H9 (cell line): Measurements from ENCODE around the gene ZNF304. TPM values are rescaled to one million over a fixed set of nuclear protein-coding genes. Genes with fewer than 3 reads are reported as not detected.

Experiments
- DNase-seq: peaks from one replicate; pipeline ENCODE4 v3.0.0-alpha.2; 2017
- H2AFZ ChIP-seq: one replicate; pipeline ENCODE4 v1.6.1; 2013; ENCODE audit warnings: mild to moderate bottlenecking, low read length, control low read depth, moderate library complexity
- H2AK5ac ChIP-seq: 2 replicates; pipeline ENCODE4 v1.6.1; 2013; ENCODE audit warnings: low read length, control low read depth, mixed read lengths; ENCODE audit not compliant: insufficient read length
- H2BK120ac ChIP-seq: one replicate; pipeline ENCODE4 v1.6.1; 2013; ENCODE audit warnings: low read depth, mild to moderate bottlenecking, low read length, control low read depth, inconsistent platforms; ENCODE audit not compliant: poor library complexity, severe bottlenecking
- H2BK12ac ChIP-seq: 2 replicates; pipeline ENCODE4 v1.6.1; 2013; ENCODE audit warnings: low read length, control low read depth, mixed read lengths, low read depth; ENCODE audit not compliant: insufficient read length
- H2BK15ac ChIP-seq: 2 replicates; pipeline ENCODE4 v1.6.1; 2013; ENCODE audit warnings: low read depth, low read length, control low read depth
- H2BK20ac ChIP-seq: one replicate; pipeline ENCODE4 v1.6.1; 2013; ENCODE audit warnings: low read depth, mild to moderate bottlenecking, low read length, control low read depth, inconsistent platforms; ENCODE audit not compliant: poor library complexity, severe bottlenecking
- H2BK5ac ChIP-seq: 2 replicates; pipeline ENCODE4 v1.6.1; 2013; ENCODE audit warnings: low read length, control low read depth, mixed read lengths; ENCODE audit not compliant: insufficient read length
- H3K14ac ChIP-seq: 2 replicates; pipeline ENCODE4 v1.6.1; 2013; ENCODE audit warnings: low read length, control low read depth; ENCODE audit not compliant: insufficient read depth
- H3K18ac ChIP-seq: 2 replicates; pipeline ENCODE4 v1.6.1; 2013; ENCODE audit warnings: low read depth, mild to moderate bottlenecking, mixed read lengths, low read length, control low read depth; ENCODE audit not compliant: insufficient read length
- H3K23ac ChIP-seq: 2 replicates; pipeline ENCODE4 v1.6.1; 2013; ENCODE audit warnings: low read length, control low read depth, mixed read lengths, low read depth; ENCODE audit not compliant: insufficient read length
- H3K23me2 ChIP-seq: 2 replicates; pipeline ENCODE4 v1.6.1; 2013; ENCODE audit warnings: low read depth, mild to moderate bottlenecking, mixed read lengths, low read length, control low read depth; ENCODE audit not compliant: insufficient read length, poor library complexity, severe bottlenecking
- H3K27ac ChIP-seq: 2 replicates; pipeline ENCODE4 v1.5.1; 2013; ENCODE audit warnings: low read length, control low read depth, mixed read lengths, low read depth; ENCODE audit not compliant: insufficient read length
- H3K27me3 ChIP-seq: 2 replicates; pipeline ENCODE4 v1.6.1; 2013; ENCODE audit warnings: low read length, control low read depth, inconsistent platforms; ENCODE audit not compliant: insufficient read depth
- H3K4ac ChIP-seq: 2 replicates; pipeline ENCODE4 v1.6.1; 2013; ENCODE audit warnings: low read depth, mild to moderate bottlenecking, control low read depth, inconsistent platforms, low read length, moderate library complexity
- H3K4me1 ChIP-seq: 2 replicates; pipeline ENCODE4 v1.6.1; 2013; ENCODE audit warnings: low read length, control low read depth, inconsistent platforms; ENCODE audit not compliant: insufficient read depth
- H3K4me2 ChIP-seq: 2 replicates; pipeline ENCODE4 v1.6.1; 2013; ENCODE audit warnings: low read length, control low read depth, mixed read lengths; ENCODE audit not compliant: insufficient read length, insufficient read depth
- H3K56ac ChIP-seq: 2 replicates; pipeline ENCODE4 v1.6.1; 2013; ENCODE audit warnings: low read depth, mild to moderate bottlenecking, mixed read lengths, low read length, control low read depth; ENCODE audit not compliant: insufficient read length
- H3K79me1 ChIP-seq: 2 replicates; pipeline ENCODE4 v1.6.1; 2013; ENCODE audit warnings: low read depth, mild to moderate bottlenecking, moderate library complexity, low read length, control low read depth, inconsistent platforms; ENCODE audit not compliant: insufficient read depth, poor library complexity, severe bottlenecking
- H3K79me2 ChIP-seq: 2 replicates; pipeline ENCODE4 v1.6.1; 2013; ENCODE audit warnings: low read length, control low read depth, inconsistent platforms; ENCODE audit not compliant: insufficient read depth
- H3K9ac ChIP-seq: 2 replicates; pipeline ENCODE4 v1.6.1; 2013; ENCODE audit warnings: low read length, control low read depth, mixed read lengths; ENCODE audit not compliant: insufficient read length; ENCODE audit errors: extremely low read depth
- H3K9me3 ChIP-seq: one replicate; pipeline ENCODE4 v1.6.1; 2013; ENCODE audit warnings: low read depth, low read length, inconsistent platforms; ENCODE audit not compliant: control insufficient read depth
- H3T11ph ChIP-seq: one replicate; pipeline ENCODE4 v1.6.1; 2013; ENCODE audit warnings: mild to moderate bottlenecking, low read length, control low read depth, inconsistent platforms
- H4K20me1 ChIP-seq: one replicate; pipeline ENCODE4 v1.6.1; 2013; ENCODE audit not compliant: control insufficient read depth, insufficient read length, insufficient read depth
- H4K5ac ChIP-seq: 2 replicates; pipeline ENCODE4 v1.6.1; 2013; ENCODE audit warnings: low read depth, mild to moderate bottlenecking, mixed read lengths, low read length, control low read depth; ENCODE audit not compliant: insufficient read length
- H4K8ac ChIP-seq: replicated peaks from 2 replicates; pipeline ENCODE4 v1.6.1; 2013; ENCODE audit warnings: low read length, control low read depth, mixed read lengths, low read depth; ENCODE audit not compliant: insufficient read length
- H4K91ac ChIP-seq: 2 replicates; pipeline ENCODE4 v1.6.1; 2013; ENCODE audit warnings: low read depth, mild to moderate bottlenecking, moderate library complexity, mixed read lengths, low read length, control low read depth; ENCODE audit not compliant: insufficient read length
- H3K27ac Mint-ChIP-seq, 3 experiments: 2 replicates in 2 of 3; 3 replicates in 1 of 3; pipeline ENCODE4 v1.8.0; 2020 to 2021; ENCODE audit warnings: mixed read lengths in 3 of 3, mild to moderate bottlenecking in 1 of 3, moderate library complexity in 1 of 3
- H3K27me3 Mint-ChIP-seq: 2 replicates; pipeline ENCODE4 v1.8.0; 2021; ENCODE audit warnings: low read depth, mild to moderate bottlenecking, moderate library complexity, mixed read lengths
- H3K36me3 Mint-ChIP-seq, 3 experiments: 2 replicates in 2 of 3; 3 replicates in 1 of 3; pipeline ENCODE4 v1.8.0; 2020 to 2021; ENCODE audit warnings: low read depth in 3 of 3, mixed read lengths in 3 of 3; ENCODE audit not compliant: insufficient read depth in 1 of 3
- H3K4me1 Mint-ChIP-seq, 2 experiments: 2 replicates each; pipeline ENCODE4 v1.8.0; 2020; ENCODE audit warnings: mixed read lengths in 2 of 2
- H3K4me3 Mint-ChIP-seq, 2 experiments: 2 replicates in 1 of 2; 3 replicates in 1 of 2; pipeline ENCODE4 v1.8.0; 2020 to 2021; ENCODE audit warnings: mild to moderate bottlenecking in 2 of 2, mixed read lengths in 2 of 2, moderate library complexity in 1 of 2
- H3K9me3 Mint-ChIP-seq, 2 experiments: 2 replicates in 1 of 2; 3 replicates in 1 of 2; pipeline ENCODE4 v1.8.0; 2020; ENCODE audit warnings: mild to moderate bottlenecking in 2 of 2, mixed read lengths in 2 of 2, moderate library complexity in 1 of 2
- WGBS: extraction: QIAGEN DNeasy Blood & Tissue Kit; methylation state at CpG from one replicate; pipeline ENCODE4 v1.1.7; 2013; ENCODE audit warnings: missing lambda C conversion rate, low lambda C conversion rate, mixed read lengths; ENCODE audit not compliant: insufficient read length; ENCODE audit errors: extremely low coverage; 5-methylcytosine and 5-hydroxymethylcytosine counted together
- total RNA-seq: library from RNA; stranded (reverse); gene quantifications from 2 replicates; pipeline ENCODE4 v1.2.1, GENCODE V29; 2021
- TF ChIP-seq, protein P1 (sequence below): fragments of 200-600 bp; sonication (generic); conservative IDR thresholded peaks from 3 replicates; pipeline ENCODE4 v1.8.0; 2021; ENCODE audit warnings: antibody characterized with exemption, mild to moderate bottlenecking

Gene ZNF304
- total RNA-seq, 1 experiment from 2014 or later: 13.5 TPM

DNA sequence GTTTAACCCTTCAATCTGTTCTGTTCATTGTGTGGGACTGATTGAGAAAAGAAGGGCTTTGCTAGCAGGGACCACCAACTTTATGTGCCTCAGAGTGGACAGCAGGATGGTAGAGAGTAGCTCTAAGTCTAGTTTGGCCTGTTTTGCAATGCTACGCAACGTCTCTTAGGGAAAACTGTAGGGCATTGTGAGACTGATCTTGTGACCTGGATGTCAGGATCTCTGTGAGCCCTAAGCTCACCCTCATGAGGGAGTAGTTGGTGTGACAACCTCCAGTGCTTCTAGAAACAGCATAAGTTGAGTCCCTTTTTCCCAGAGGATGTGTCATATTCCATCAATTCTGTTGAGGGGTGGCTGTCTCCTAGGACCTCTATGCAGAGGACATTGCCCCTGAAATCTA lies 40.3 kb upstream of the ZNF304 start:
- Histone ChIP-seq H4K91ac (no peak overlapping the region), H2AK5ac (no peak overlapping the region), H3K27me3 (no peaks in the 10 kb centered on the region), H3K4me2 (no peak overlapping the region), H4K5ac (no peak overlapping the region), H3K9ac (no peak overlapping the region), H3K23me2 (no peaks in the 10 kb centered on the region), H3K14ac (no peak overlapping the region), H3K23ac (no peak overlapping the region), H3K18ac (no peak overlapping the region), H3K4ac (no peak overlapping the region), H2AFZ (no peak overlapping the region), H2BK120ac (no peak overlapping the region), H3K4me1 (no peaks in the 10 kb centered on the region), H3K9me3 (no peaks in the 10 kb centered on the region), H2BK20ac (no peak overlapping the region), H3K27ac (no peak overlapping the region), H2BK12ac (no peak overlapping the region), H4K8ac (no peak overlapping the region), H3T11ph (no peak overlapping the region), H3K56ac (no peak overlapping the region), H3K79me1 (no peaks in the 10 kb centered on the region), H3K79me2 (no peaks in the 10 kb centered on the region), H2BK15ac (no peak overlapping the region), H2BK5ac (no peak overlapping the region), H4K20me1 (no peaks in the 10 kb centered on the region)
- Mint-ChIP-seq H3K36me3 (no peaks in the 10 kb centered on the region), H3K4me3 (no peak overlapping the region), H3K27ac (no peak overlapping the region), H3K27me3 (peaks cover 35% of the 10 kb centered on the region), H3K4me1 (peaks cover 0 to 2% of the 10 kb centered on the region in 2 experiments; a peak in 1 of 4 replicates), H3K9me3 (no peaks in the 10 kb centered on the region; a peak in 1 of 5 replicates)
- WGBS: no CpG with 5 or more reads among the region's 2 CpGs
- TF ChIP-seq, protein P1, sequence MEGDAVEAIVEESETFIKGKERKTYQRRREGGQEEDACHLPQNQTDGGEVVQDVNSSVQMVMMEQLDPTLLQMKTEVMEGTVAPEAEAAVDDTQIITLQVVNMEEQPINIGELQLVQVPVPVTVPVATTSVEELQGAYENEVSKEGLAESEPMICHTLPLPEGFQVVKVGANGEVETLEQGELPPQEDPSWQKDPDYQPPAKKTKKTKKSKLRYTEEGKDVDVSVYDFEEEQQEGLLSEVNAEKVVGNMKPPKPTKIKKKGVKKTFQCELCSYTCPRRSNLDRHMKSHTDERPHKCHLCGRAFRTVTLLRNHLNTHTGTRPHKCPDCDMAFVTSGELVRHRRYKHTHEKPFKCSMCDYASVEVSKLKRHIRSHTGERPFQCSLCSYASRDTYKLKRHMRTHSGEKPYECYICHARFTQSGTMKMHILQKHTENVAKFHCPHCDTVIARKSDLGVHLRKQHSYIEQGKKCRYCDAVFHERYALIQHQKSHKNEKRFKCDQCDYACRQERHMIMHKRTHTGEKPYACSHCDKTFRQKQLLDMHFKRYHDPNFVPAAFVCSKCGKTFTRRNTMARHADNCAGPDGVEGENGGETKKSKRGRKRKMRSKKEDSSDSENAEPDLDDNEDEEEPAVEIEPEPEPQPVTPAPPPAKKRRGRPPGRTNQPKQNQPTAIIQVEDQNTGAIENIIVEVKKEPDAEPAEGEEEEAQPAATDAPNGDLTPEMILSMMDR: no peak
- DNase-seq: no peak
